GM23248 (cell line): Measurements from ENCODE around the gene B3GALT5. TPM values are rescaled to one million over a fixed set of nuclear protein-coding genes. Genes with fewer than 3 reads are reported as not detected.

Experiments used
- DNase-seq: peaks from one replicate; pipeline ENCODE4 v3.0.0-alpha.2; 2015
- H2AFZ ChIP-seq: fragments of 200-600 bp; sonication (generic); 2 replicates; pipeline ENCODE4 v1.6.1; 2016; ENCODE audit warnings: antibody characterized with exemption
- H3F3A ChIP-seq: fragments of 200-600 bp; sonication (generic); 2 replicates; pipeline ENCODE4 v1.6.1; 2016; ENCODE audit warnings: mild to moderate bottlenecking, antibody characterized with exemption, mixed run types; ENCODE audit not compliant: insufficient read depth
- H3K27ac ChIP-seq: fragments of 200-600 bp; sonication (generic); 2 replicates; pipeline ENCODE4 v1.5.1; 2016; ENCODE audit warnings: mild to moderate bottlenecking
- H3K27me3 ChIP-seq: fragments of 200-600 bp; sonication (generic); replicated peaks from 2 replicates; pipeline ENCODE4 v1.6.1; 2016; ENCODE audit warnings: mild to moderate bottlenecking; ENCODE audit not compliant: insufficient read depth
- H3K36me3 ChIP-seq: fragments of 200-600 bp; sonication (generic); 2 replicates; pipeline ENCODE4 v1.6.1; 2016; ENCODE audit warnings: low read depth, mild to moderate bottlenecking
- H3K4me1 ChIP-seq: fragments of 200-600 bp; sonication (generic); 2 replicates; pipeline ENCODE4 v1.6.1; 2016; ENCODE audit warnings: mild to moderate bottlenecking; ENCODE audit not compliant: insufficient read depth
- H3K4me2 ChIP-seq: fragments of 200-600 bp; sonication (generic); one replicate; pipeline ENCODE4 v1.6.1; 2016; ENCODE audit warnings: mild to moderate bottlenecking; ENCODE audit not compliant: unreplicated experiment
- H3K4me3 ChIP-seq: fragments of 200-600 bp; sonication (generic); 2 replicates; pipeline ENCODE4 v1.5.1; 2016; ENCODE audit warnings: mild to moderate bottlenecking
- H3K79me2 ChIP-seq: fragments of 200-600 bp; sonication (generic); 2 replicates; pipeline ENCODE4 v1.6.1; 2016; ENCODE audit warnings: mild to moderate bottlenecking; ENCODE audit not compliant: insufficient read depth
- H3K9ac ChIP-seq: fragments of 200-600 bp; sonication (generic); 2 replicates; pipeline ENCODE4 v1.6.1; 2016; ENCODE audit warnings: mild to moderate bottlenecking
- H3K9me2 ChIP-seq: fragments of 200-600 bp; sonication (generic); 2 replicates; pipeline ENCODE4 v1.6.1; 2016; ENCODE audit warnings: mixed run types, mild to moderate bottlenecking, moderate library complexity; ENCODE audit not compliant: insufficient read depth
- H3K9me3 ChIP-seq: fragments of 200-600 bp; sonication (generic); one replicate; pipeline ENCODE4 v1.6.1; 2017; ENCODE audit warnings: low read depth
- H4K20me1 ChIP-seq: fragments of 200-600 bp; sonication (generic); 2 replicates; pipeline ENCODE4 v1.6.0; 2016; ENCODE audit not compliant: insufficient read depth
- EZH2 ChIP-seq: fragments of 200-600 bp; sonication (generic); IDR thresholded peaks from 2 replicates; pipeline ENCODE4 v1.6.1; 2018; ENCODE audit warnings: antibody characterized with exemption, mild to moderate bottlenecking; ENCODE audit not compliant: insufficient read depth, poor library complexity, severe bottlenecking
- EZH2phosphoT487 ChIP-seq: fragments of 200-600 bp; sonication (generic); IDR thresholded peaks from 2 replicates; pipeline ENCODE4 v1.6.1; 2018; ENCODE audit warnings: antibody characterized with exemption, moderate library complexity, mild to moderate bottlenecking, low read depth; ENCODE audit not compliant: insufficient read depth
- WGBS, 2 experiments: methylation state at CpG; one replicate each; pipeline ENCODE4 v1.1.6; 2015 to 2017; ENCODE audit warnings: low lambda C conversion rate in 2 of 2, low coverage in 1 of 2; ENCODE audit errors: missing lambda C conversion rate in 2 of 2; 5-methylcytosine and 5-hydroxymethylcytosine counted together
- in situ Hi-C: fragments of 300-500 bp; cut with MboI; formaldehyde crosslinking; loops from 2 replicates; pipeline ENCODE4 v1.15.0; 2020
- polyA plus RNA-seq: library from polyadenylated mRNA; unstranded; fragments of >200 nt; fragmentation: Nextera tagmentation; extraction: Ambion mirVana; gene quantifications from 2 replicates; pipeline ENCODE4 v1.2.1, GENCODE V29; 2016
- total RNA-seq: library from RNA; depleted of rRNA; stranded (reverse); fragments of >200 nt; shearing (Covaris generic); gene quantifications from 2 replicates; pipeline ENCODE4 v1.2.3, GENCODE V29; 2014

The B3GALT5 gene
- total and polyA plus RNA-seq, 2 experiments from 2014 or later = not detected

GRCh38 chr21:39602076-39602689 is 10.6 kb upstream of the B3GALT5 start:
- no peak for TF ChIP-seq EZH2
- no peak for TF ChIP-seq EZH2phosphoT487
- Histone ChIP-seq H3K27me3 (no peaks in the 10 kb centered on the region), H4K20me1 (no peaks in the 10 kb centered on the region), H3K27ac (no peak overlapping the region), H3K4me1 (no peaks in the 10 kb centered on the region), H3K4me2 (no peak overlapping the region), H3K36me3 (no peaks in the 10 kb centered on the region), H3K9me2 (no peaks in the 10 kb centered on the region), H3F3A (no peaks in the 10 kb centered on the region), H3K4me3 (no peak overlapping the region), H3K9ac (no peak overlapping the region), H3K9me3 (no peaks in the 10 kb centered on the region), H3K79me2 (no peaks in the 10 kb centered on the region), H2AFZ (no peak overlapping the region)
- in situ Hi-C loops = no loop called here
- no peak for DNase-seq
- WGBS, 2 experiments = 41 to 48% methylated on average over 14 of the region's 14 CpGs

DNA sequence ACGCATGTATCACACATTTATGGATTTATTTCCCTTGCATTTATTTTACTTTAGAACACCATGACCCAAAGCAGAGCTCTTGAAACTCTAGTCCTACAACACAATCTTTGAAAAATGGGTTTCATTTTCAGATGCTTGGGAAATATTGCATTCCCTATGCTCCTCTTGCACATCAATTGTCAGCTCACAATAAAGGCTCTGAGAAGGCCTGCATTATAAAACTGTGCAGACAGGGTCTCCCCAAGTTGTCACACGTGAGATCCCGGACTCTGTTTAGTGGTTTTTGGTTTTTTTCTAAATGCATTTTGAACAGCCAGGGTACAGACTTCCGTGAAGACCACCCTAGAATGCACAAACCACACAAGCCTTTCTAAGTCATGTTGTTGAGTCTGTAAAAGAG is 9.9 kb upstream of the B3GALT5 start:
- Histone ChIP-seq H3K79me2 (no peaks in the 10 kb centered on the region), H2AFZ (no peak overlapping the region), H3K9me3 (no peaks in the 10 kb centered on the region), H3F3A (no peaks in the 10 kb centered on the region), H3K27ac (no peak overlapping the region), H3K4me3 (no peak overlapping the region), H3K9ac (no peak overlapping the region), H3K9me2 (no peaks in the 10 kb centered on the region), H3K4me1 (no peaks in the 10 kb centered on the region), H3K4me2 (no peak overlapping the region), H3K27me3 (no peaks in the 10 kb centered on the region), H3K36me3 (no peaks in the 10 kb centered on the region), H4K20me1 (no peaks in the 10 kb centered on the region)
- in situ Hi-C loops = no loop called here
- 40 to 45% methylated on average over 4 of the region's 4 CpGs for WGBS, 2 experiments
- TF ChIP-seq EZH2 = no peak
- TF ChIP-seq EZH2phosphoT487 = no peak
- no peak for DNase-seq

DNA sequence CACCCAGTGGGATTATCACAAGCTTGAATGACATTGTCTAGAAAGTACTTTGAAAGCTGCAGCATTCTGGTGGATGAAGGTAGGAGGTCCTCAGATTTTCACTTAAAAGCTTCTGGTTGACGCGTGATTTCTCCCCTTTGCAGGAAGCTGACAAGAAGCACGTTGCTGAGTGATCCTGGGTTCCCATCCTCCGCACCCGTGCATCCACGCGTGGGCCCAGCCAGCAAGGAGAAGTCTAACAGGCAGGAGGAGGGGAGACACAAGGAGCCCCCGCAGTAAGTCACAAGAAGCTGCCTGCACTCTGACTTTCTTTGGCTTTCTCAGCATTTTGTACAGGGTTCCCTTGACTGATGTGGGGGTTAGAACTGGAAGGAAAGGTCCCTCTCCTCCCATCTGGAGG is 7.8 kb upstream of the B3GALT5 start:
- H3K4me3 ChIP-seq = no peak overlapping the region
- 55 to 62% methylated on average over 8 of the region's 8 CpGs for WGBS, 2 experiments
- H3K4me1 ChIP-seq = no peaks in the 10 kb centered on the region
- no peaks in the 10 kb centered on the region for H3K36me3 ChIP-seq
- H4K20me1 ChIP-seq = no peaks in the 10 kb centered on the region
- no peak overlapping the region for H2AFZ ChIP-seq
- in situ Hi-C loops = no loop called here
- no peaks in the 10 kb centered on the region for H3K9me3 ChIP-seq
- no peaks in the 10 kb centered on the region for H3F3A ChIP-seq
- no peak overlapping the region for H3K9ac ChIP-seq
- TF ChIP-seq EZH2phosphoT487 (no peak), EZH2 (no peak)
- DNase-seq = no peak
- no peaks in the 10 kb centered on the region for H3K27me3 ChIP-seq
- no peaks in the 10 kb centered on the region for H3K79me2 ChIP-seq
- no peak overlapping the region for H3K4me2 ChIP-seq
- H3K9me2 ChIP-seq = no peaks in the 10 kb centered on the region
- H3K27ac ChIP-seq = no peak overlapping the region

DNA sequence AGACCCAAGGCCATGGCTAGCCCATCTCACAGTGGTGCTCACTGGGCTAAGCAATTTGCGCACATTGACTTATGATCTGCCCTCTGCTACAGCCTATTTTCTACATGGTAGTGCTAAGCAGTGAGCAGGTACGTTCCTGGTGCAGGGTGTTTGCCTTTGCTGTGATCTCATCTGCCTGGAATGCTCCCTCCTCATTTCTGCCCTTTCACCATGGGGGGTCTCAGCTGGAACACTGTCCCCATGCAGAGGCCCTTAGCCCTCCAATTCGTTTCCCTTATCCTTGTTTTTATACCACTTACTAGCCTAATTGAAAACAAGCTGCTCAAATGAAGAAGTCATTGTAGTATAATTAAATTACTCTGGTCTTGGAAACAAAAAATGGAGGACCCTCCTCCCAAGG is 2.0 kb upstream of the B3GALT5 start:
- Histone ChIP-seq H3F3A (no peaks in the 10 kb centered on the region), H3K9me2 (no peaks in the 10 kb centered on the region), H3K36me3 (no peaks in the 10 kb centered on the region), H3K4me3 (no peak overlapping the region), H3K4me2 (no peak overlapping the region), H3K27me3 (peaks cover 35% of the 10 kb centered on the region), H3K27ac (no peak overlapping the region), H3K9me3 (no peaks in the 10 kb centered on the region), H4K20me1 (no peaks in the 10 kb centered on the region), H2AFZ (no peak overlapping the region), H3K4me1 (no peaks in the 10 kb centered on the region), H3K79me2 (no peaks in the 10 kb centered on the region), H3K9ac (no peak overlapping the region)
- TF ChIP-seq EZH2phosphoT487 (no peak), EZH2 (no peak)
- in situ Hi-C loops = no loop called here
- DNase-seq = no peak
- 56 to 61% methylated on average over 3 of the region's 3 CpGs for WGBS, 2 experiments

DNA sequence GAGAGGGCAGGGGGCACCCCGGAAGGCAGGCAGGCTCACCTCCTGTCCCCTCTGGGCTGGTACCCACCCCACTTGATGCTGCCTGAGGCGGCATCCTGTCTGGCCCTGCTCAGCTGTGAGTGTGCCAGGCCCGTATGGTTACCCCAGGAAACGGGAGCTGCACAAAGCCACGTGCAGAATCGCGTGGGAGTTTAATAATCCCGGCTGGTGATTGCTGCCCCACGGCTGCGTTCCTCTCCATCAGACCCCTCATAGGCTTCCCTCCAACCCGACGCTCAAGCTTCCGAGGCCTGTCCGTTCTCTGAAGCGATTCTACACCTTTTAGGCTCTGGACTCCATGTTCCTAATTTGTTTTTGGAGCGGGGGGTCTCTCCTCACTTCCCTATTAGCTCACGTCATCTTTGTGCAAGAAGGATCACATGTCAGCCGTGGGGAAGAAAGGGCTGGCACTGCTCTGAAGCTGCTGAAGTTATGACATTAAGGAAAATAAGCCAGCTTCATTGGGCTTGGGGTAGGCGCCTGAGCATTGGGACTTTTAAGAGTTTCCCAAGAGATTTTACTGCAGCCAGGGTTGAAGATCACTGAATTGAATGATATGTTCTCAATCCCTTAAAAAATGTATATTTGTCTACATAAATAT is 1.1 kb upstream of the B3GALT5 start:
- no peaks in the 10 kb centered on the region for H4K20me1 ChIP-seq
- DNase-seq = no peak
- H2AFZ ChIP-seq = no peak overlapping the region
- H3K27ac ChIP-seq = no peak overlapping the region
- no peaks in the 10 kb centered on the region for H3K79me2 ChIP-seq
- no peaks in the 10 kb centered on the region for H3F3A ChIP-seq
- no peak overlapping the region for H3K4me3 ChIP-seq
- 7 to 11% methylated on average over 18 to 19 of the region's 19 CpGs for WGBS, 2 experiments
- H3K4me1 ChIP-seq = no peaks in the 10 kb centered on the region
- H3K36me3 ChIP-seq = no peaks in the 10 kb centered on the region
- H3K4me2 ChIP-seq = no peak overlapping the region
- H3K9me2 ChIP-seq = no peaks in the 10 kb centered on the region
- H3K27me3 ChIP-seq = peaks cover 44% of the 10 kb centered on the region
- H3K9me3 ChIP-seq = no peaks in the 10 kb centered on the region
- TF ChIP-seq EZH2phosphoT487 = no peak
- no peak for TF ChIP-seq EZH2
- in situ Hi-C loops = no loop called here
- no peak overlapping the region for H3K9ac ChIP-seq
